HT-29 (cell line): Measurements from ENCODE around the gene ATP6V1A. TPM values are rescaled to one million over a fixed set of nuclear protein-coding genes. Genes with fewer than 3 reads are reported as not detected.
"Not testable (repeated sequence)": the region's sequence is repeated elsewhere in the genome, so short reads cannot be mapped to it uniquely, and the experiment has no call there.

Source experiments
- DNase-seq: peaks from one replicate; pipeline ENCODE4 v3.0.0-alpha.2; 2015; ENCODE audit warnings: low spot score
- total RNA-seq: library from RNA; depleted of rRNA; stranded (reverse); fragments of >200 nt; shearing (Covaris generic); gene quantifications from 2 replicates; pipeline ENCODE4 v1.2.3, GENCODE V29; 2014; rRNA removed

Gene ATP6V1A
- total RNA-seq, 1 experiment from 2014 or later = 43.0 TPM

GRCh38 chr3:113828600-113828999 lies 81.8 kb downstream of the ATP6V1A start:
- DNase-seq = no peak

GRCh38 chr3:113829576-113830354 lies 82.9 kb downstream of the ATP6V1A start:
- no peak for DNase-seq

GRCh38 chr3:113831103-113831355 lies 84.2 kb downstream of the ATP6V1A start:
- DNase-seq = no peak

GRCh38 chr3:113832477-113833164 lies 85.8 kb downstream of the ATP6V1A start:
- DNase-seq = no peak

- no peak for DNase-seq
Measured at GRCh38 chr3:113834983-113835382, 88.1 kb downstream of the ATP6V1A start.

- peak; percentile 79 for DNase-seq
Measured at GRCh38 chr3:113838631-113839209, 91.9 kb downstream of the ATP6V1A start, which contains the start of gene GRAMD1C. GRAMD1C (plus strand) TSS chr3:113838788; CDS start chr3:113838910, 122 bp downstream.

GRCh38 chr3:113839551-113839950 lies 92.7 kb downstream of the ATP6V1A start:
- no peak for DNase-seq

GRCh38 chr3:113844622-113845222 lies 97.9 kb downstream of the ATP6V1A start:
- DNase-seq = peak; percentile 83

- DNase-seq = no peak
Measured at GRCh38 chr3:113847247-113847646, 100.4 kb downstream of the ATP6V1A start.

GRCh38 chr3:113847664-113848461 lies 101.0 kb downstream of the ATP6V1A start:
- peak; percentile 23 for DNase-seq

GRCh38 chr3:113849071-113849470 lies 102.2 kb downstream of the ATP6V1A start:
- DNase-seq = not testable (repeated sequence)

GRCh38 chr3:113849841-113850240 lies 103.0 kb downstream of the ATP6V1A start:
- DNase-seq = not testable (repeated sequence)

GRCh38 chr3:113850391-113850790 lies 103.6 kb downstream of the ATP6V1A start:
- not testable (repeated sequence) for DNase-seq

GRCh38 chr3:113852506-113852905 lies 105.7 kb downstream of the ATP6V1A start:
- no peak for DNase-seq

Other genes starting within 250 kb of the ATP6V1A start
- gene SPICE1, start 231.9 kb upstream of the ATP6V1A start, total RNA-seq = 6.0 and 11.7 TPM in 2 replicates
- gene SIDT1, start 214.5 kb upstream of the ATP6V1A start, total RNA-seq = 4.8 and 5.5 TPM in 2 replicates
- 8.1 and 10.1 TPM in 2 replicates for gene USF3, start 50.4 kb upstream of the ATP6V1A start, total RNA-seq
- gene NAA50, start 786 bp upstream of the ATP6V1A start, total RNA-seq = 743 and 760 TPM in 2 replicates
- gene GRAMD1C, start 91.8 kb downstream of the ATP6V1A start, total RNA-seq = 0.10 and 0.42 TPM in 2 replicates
- gene ZDHHC23, start 201.0 kb downstream of the ATP6V1A start, total RNA-seq = 11.5 and 12.6 TPM in 2 replicates